Activated T-cell treated with anti-CD3 and anti-CD28 coated beads, Interleukin-2, amount 50 U/mL, for 4 hours (primary cell): ENCODE measurements around the gene CFAP20DC. TPM values are rescaled to one million over a fixed set of nuclear protein-coding genes. Genes with fewer than 3 reads are reported as not detected.

Source experiments
- ATAC-seq, 2 donors: fragments of 200-7000 bp; cut with Tn5 transposase; one replicate each; pipeline ENCODE4 v1.10.0; 2021
- DNase-seq: peaks from one replicate; pipeline ENCODE4 v3.0.0-alpha.2; 2020
- H3K27me3 Mint-ChIP-seq: one replicate; pipeline ENCODE4 v1.8.0; 2021; ENCODE audit warnings: low read depth, mixed read lengths
- H3K36me3 Mint-ChIP-seq: one replicate; pipeline ENCODE4 v1.8.0; 2022; ENCODE audit warnings: mixed read lengths; ENCODE audit not compliant: insufficient read depth
- H3K4me1 Mint-ChIP-seq: one replicate; pipeline ENCODE4 v1.8.0; 2021; ENCODE audit warnings: low read depth, mixed read lengths
- H3K4me3 Mint-ChIP-seq: one replicate; pipeline ENCODE4 v1.8.0; 2021; ENCODE audit warnings: mild to moderate bottlenecking, moderate library complexity, mixed read lengths
- H3K9me3 Mint-ChIP-seq: one replicate; pipeline ENCODE4 v1.8.0; 2021; ENCODE audit warnings: mixed read lengths
- total RNA-seq, 3 donors: library from RNA; stranded (reverse); gene quantifications; one replicate each; pipeline ENCODE4 v1.2.1, GENCODE V29; 2021

The CFAP20DC gene
- total RNA-seq, 3 donors from 2014 or later: 0.16 to 0.38 (median 0.20) TPM

DNA sequence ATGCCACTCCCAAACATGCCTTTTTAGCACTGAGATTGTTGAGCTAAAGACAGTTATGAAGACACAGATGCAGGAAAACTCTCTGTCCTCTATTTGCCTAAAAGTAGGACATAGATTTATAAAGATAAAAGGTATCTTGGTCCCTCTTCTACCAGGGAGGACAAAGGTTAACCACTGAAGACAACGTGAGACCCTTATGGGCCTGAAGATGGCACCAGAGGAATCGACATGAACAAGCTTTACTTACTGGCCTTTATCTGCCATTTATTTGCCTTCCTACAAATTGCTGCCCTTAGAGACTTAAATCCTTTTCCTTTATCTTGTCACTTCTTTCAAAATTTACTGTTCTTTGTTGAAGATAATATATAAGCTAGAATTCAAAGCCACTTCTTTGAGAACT is 273.6 kb downstream of the CFAP20DC start:
- no peak overlapping the region for H3K4me3 Mint-ChIP-seq
- no peaks in the 10 kb centered on the region for H3K4me1 Mint-ChIP-seq
- H3K27me3 Mint-ChIP-seq: no peaks in the 10 kb centered on the region
- DNase-seq: no peak
- H3K36me3 Mint-ChIP-seq: peaks cover 1% of the 10 kb centered on the region
- H3K9me3 Mint-ChIP-seq: peaks cover 28% of the 10 kb centered on the region
- no peak for ATAC-seq

DNA sequence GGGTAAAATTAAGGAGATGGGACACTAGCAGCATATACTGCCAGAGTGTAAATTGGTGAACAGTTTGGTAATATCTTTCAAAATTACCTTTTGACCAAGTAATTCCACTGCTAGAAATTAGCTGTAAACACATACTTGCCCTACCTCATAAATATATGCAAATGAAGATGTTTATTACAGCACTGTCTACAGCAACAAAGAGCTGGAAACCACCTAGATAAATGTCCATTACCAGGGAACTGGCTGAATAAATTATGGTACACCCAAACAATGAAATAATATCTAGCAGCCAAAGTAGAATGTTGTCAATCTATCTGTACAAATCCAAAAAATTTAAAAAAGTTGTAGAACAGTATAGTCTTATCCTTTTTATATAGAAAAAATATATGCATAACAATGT is 277.4 kb downstream of the CFAP20DC start:
- DNase-seq (no peak), ATAC-seq (no peak)
- peaks cover 12% of the 10 kb centered on the region for H3K9me3 Mint-ChIP-seq
- no peaks in the 10 kb centered on the region for H3K36me3 Mint-ChIP-seq
- no peak overlapping the region for H3K4me3 Mint-ChIP-seq
- peaks cover 6% of the 10 kb centered on the region for H3K27me3 Mint-ChIP-seq
- no peaks in the 10 kb centered on the region for H3K4me1 Mint-ChIP-seq

DNA sequence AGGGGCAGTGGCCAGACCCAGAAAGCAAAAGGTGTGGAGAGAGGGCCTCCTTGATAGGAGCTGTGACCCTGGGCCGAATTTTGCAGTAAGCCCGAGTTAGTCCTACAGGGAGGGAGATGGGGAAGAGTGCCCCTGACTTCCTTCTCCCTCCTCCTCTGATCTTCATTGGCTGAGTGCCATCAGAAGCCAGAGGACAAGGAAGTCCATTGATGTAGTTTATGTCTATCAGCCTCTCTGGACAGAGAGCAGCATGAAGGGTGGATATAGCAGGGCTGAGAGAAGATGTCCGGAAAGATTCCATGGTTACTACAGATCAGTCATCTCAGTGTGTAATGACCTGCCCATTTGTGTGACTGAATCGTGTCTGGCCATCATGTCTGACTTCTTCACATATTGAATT is 280.8 kb downstream of the CFAP20DC start:
- peaks cover 6% of the 10 kb centered on the region for H3K27me3 Mint-ChIP-seq
- H3K36me3 Mint-ChIP-seq: no peaks in the 10 kb centered on the region
- peaks cover 9% of the 10 kb centered on the region for H3K9me3 Mint-ChIP-seq
- H3K4me1 Mint-ChIP-seq: no peaks in the 10 kb centered on the region
- DNase-seq: no peak
- no peak overlapping the region for H3K4me3 Mint-ChIP-seq
- ATAC-seq: no peak

DNA sequence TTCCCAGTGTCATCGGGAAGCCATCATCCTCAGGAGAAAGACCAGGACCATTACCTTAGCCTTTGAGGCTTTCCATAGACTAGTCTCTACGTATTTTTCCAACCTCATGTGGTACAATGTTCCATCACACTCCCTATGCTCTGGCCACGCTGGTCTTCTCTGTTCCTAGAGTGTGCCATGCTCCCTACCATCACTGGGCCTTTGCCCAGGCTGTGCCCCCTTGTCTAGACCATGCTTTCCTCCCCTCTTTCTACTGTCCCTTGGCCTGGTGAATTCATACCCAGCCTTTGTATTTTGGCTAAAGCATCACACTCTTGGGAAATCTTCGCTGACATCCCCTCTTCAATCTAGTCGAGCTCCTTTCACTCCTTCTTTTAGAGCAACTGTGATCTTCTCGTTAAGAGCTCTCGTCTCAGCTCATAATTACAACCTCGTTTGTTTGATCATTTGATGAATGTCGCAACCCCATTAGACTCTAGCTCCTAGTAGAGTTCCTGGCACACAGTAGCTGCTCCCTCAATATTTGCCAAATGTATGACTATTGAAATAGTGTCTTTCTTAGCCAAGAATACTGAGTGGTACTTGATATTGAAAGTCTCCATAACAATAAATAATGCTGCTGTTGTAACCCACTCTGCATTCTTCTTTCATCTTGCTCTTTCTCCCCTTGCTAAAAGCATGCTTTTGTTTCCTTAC is 283.1 kb downstream of the CFAP20DC start:
- ATAC-seq (no peak), DNase-seq (no peak)
- Mint-ChIP-seq H3K27me3 (peaks cover 6% of the 10 kb centered on the region), H3K4me1 (no peaks in the 10 kb centered on the region), H3K9me3 (peaks cover 9% of the 10 kb centered on the region), H3K36me3 (no peaks in the 10 kb centered on the region), H3K4me3 (no peak overlapping the region)

DNA sequence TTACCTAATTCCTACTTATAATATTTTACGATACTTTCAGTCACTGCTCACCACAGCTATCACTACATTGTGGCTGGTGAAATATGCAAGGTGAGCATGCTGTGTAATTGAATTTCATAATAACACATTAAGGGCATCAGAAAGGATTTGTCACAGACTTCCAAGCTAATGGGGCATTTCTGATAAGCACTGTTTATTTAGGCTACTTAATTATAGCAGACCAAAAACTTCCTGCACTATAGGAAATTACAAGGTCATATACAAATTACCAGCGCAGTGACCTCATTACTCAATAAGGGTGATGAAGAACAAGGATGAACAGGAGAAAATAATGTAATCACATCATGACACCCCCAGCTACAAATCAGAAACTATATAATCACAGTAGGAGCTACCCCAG is 294.7 kb downstream of the CFAP20DC start:
- no peaks in the 10 kb centered on the region for H3K4me1 Mint-ChIP-seq
- no peaks in the 10 kb centered on the region for H3K9me3 Mint-ChIP-seq
- DNase-seq (no peak), ATAC-seq (no peak)
- H3K27me3 Mint-ChIP-seq: no peaks in the 10 kb centered on the region
- no peak overlapping the region for H3K4me3 Mint-ChIP-seq
- no peaks in the 10 kb centered on the region for H3K36me3 Mint-ChIP-seq

DNA sequence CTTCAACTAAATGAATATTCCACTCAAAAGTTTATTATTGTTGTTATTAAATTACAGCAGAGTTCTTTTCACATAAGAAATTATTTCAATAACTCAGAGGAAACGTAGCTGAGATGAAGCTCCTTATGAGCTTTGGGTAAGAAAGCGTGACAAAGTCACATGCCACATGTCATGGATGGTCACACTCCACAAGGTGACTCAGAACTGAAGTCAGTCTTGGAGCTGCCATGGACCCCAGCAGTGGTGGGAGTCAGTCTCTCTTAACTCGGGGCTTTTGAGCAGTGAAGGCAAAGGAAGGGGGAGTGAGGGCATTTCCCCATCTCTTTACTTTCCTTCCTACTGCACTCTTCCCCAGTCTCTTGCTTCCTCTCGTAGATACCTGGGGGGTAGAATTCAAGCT is 295.8 kb downstream of the CFAP20DC start:
- no peak for ATAC-seq
- Mint-ChIP-seq H3K27me3 (no peaks in the 10 kb centered on the region), H3K36me3 (no peaks in the 10 kb centered on the region), H3K4me3 (no peak overlapping the region), H3K9me3 (no peaks in the 10 kb centered on the region), H3K4me1 (no peaks in the 10 kb centered on the region)
- no peak for DNase-seq

DNA sequence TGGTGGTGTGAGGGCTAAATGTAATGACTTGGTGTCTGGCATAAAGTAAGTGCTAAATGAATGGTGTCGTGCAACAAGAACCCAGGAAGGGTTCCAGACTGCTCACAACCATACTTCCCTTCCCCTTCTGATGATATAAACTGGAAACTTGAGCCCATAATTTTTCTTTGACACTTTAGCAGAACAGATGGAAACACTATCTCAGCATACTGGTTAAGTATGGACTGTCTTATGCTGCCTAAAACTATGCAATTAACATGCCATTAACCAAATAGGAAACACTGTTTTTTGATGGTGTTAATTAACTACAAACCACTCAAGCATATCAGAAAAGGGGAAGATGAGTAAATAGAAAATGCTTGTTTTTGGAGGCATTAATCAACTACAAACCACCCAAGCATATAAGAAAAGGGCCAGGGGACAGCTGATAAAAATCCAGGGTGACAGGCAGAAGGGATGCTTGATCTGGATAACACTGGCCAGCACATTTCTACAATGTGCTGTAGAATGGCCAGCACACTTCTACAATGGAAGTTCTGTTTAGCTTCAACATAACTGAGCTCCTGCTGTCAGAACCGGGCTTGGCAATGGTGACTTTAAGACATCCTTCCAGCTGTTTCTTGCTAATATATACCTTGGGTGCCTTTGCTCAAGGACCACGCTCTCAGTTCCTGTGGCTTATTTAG is 297.8 kb downstream of the CFAP20DC start:
- Mint-ChIP-seq H3K9me3 (no peaks in the 10 kb centered on the region), H3K4me3 (no peak overlapping the region), H3K4me1 (no peaks in the 10 kb centered on the region), H3K27me3 (no peaks in the 10 kb centered on the region), H3K36me3 (no peaks in the 10 kb centered on the region)
- no peak for ATAC-seq
- no peak for DNase-seq

DNA sequence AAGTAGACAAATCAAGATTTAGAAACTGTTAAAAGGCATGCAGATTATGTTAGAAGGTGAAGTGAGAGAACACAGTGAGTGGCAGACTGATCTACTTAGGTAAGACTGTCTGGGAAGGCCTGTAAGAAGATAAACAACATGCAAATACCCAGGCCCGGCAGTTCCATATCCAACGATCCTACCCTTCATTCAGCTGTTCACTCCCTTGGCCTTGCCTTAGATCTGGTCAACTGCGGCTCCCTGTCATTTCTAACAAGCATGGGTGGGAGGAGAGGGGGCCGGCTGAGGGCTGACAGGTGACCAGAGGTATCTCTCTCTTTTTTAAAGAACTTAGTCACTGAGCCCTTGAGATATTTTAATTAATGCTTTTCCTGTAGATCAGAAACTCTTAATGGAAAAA is 298.6 kb downstream of the CFAP20DC start:
- no peaks in the 10 kb centered on the region for H3K36me3 Mint-ChIP-seq
- DNase-seq (no peak), ATAC-seq (no peak)
- no peaks in the 10 kb centered on the region for H3K27me3 Mint-ChIP-seq
- H3K9me3 Mint-ChIP-seq: no peaks in the 10 kb centered on the region
- no peaks in the 10 kb centered on the region for H3K4me1 Mint-ChIP-seq
- H3K4me3 Mint-ChIP-seq: no peak overlapping the region

DNA sequence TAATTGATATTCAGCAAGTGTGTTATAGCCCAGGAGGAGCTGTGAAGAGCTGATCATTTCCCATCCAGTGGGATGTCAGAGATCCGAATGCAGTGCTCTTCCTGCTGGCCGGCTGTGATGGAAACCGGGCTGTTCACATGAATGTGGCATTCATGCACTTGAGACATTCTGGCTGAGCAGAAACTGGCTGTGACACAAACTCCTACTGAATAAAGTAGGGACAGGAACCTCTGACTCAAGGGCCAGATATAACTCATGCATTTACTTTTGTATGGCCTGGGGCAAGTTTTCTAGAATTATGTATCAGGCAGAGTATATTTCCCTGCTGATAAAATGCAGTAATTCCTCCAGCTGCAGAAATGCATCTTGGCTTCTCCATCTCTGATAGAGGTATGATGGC is 299.9 kb downstream of the CFAP20DC start:
- DNase-seq: no peak
- H3K4me3 Mint-ChIP-seq: no peak overlapping the region
- no peaks in the 10 kb centered on the region for H3K27me3 Mint-ChIP-seq
- no peaks in the 10 kb centered on the region for H3K9me3 Mint-ChIP-seq
- H3K36me3 Mint-ChIP-seq: no peaks in the 10 kb centered on the region
- no peak for ATAC-seq
- H3K4me1 Mint-ChIP-seq: no peaks in the 10 kb centered on the region

DNA sequence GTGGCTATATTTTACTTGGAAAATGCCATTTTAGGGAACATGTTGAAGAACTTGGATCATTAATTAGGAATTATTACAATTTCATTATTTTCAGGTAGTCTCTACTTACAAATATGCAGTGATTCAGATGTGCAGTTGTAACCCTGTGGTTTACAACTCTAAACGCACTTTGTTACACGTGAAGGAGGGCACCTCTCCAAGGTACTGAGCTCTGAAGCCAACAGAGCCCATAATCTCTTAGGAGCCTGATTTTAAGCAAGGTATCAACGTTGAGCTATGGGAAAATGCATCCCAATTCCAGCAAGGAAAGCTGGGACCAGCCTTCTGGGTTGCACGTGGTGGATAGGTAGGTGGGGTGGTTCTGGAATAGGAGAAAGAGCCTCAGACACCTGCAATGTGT is 301.8 kb downstream of the CFAP20DC start:
- DNase-seq (no peak), ATAC-seq (no peak)
- Mint-ChIP-seq H3K36me3 (no peaks in the 10 kb centered on the region), H3K4me1 (no peaks in the 10 kb centered on the region), H3K27me3 (no peaks in the 10 kb centered on the region), H3K4me3 (no peak overlapping the region), H3K9me3 (no peaks in the 10 kb centered on the region)

DNA sequence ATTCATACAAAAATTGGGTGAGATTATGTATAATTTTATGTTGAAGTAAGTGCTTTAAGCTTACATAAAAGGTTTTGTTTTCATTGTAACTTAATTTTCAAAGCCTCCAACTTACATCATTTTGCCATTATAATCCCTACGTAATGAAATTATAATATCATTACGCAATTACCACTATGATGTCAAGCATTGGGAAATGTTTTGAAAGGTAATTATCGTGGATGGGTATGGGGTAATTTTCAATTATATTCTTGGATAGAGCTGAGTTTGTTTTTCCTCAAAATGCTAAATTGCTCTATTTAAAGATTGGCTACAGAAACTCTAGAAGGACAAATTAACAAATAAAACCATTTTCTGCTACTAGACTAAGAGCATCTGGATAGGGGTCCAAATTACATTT is 303.1 kb downstream of the CFAP20DC start:
- DNase-seq: no peak
- H3K27me3 Mint-ChIP-seq: peaks cover 6% of the 10 kb centered on the region
- no peak overlapping the region for H3K4me3 Mint-ChIP-seq
- no peaks in the 10 kb centered on the region for H3K36me3 Mint-ChIP-seq
- no peaks in the 10 kb centered on the region for H3K9me3 Mint-ChIP-seq
- no peak for ATAC-seq
- H3K4me1 Mint-ChIP-seq: no peaks in the 10 kb centered on the region

DNA sequence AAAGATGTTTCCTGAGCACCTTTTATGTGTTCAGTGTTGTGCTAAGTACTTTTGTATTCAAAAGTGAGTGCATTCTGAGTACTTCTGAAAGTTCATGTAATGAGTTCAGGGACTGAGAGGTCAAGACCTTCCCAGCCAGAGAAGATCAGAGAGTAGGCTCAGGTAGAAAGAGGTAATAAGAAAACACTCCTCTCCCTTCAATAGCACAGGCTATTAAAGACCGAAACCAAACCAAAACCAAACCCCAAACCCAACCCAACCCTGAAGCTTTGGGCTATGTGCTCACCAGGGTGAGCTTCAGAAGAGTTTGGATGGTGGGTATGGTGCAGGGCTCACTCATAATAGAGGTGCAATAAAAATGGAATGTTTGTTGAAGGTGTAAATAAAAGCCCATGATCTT is 306.5 kb downstream of the CFAP20DC start:
- H3K4me1 Mint-ChIP-seq: no peaks in the 10 kb centered on the region
- ATAC-seq (no peak), DNase-seq (no peak)
- H3K9me3 Mint-ChIP-seq: no peaks in the 10 kb centered on the region
- H3K27me3 Mint-ChIP-seq: peaks cover 8% of the 10 kb centered on the region
- H3K4me3 Mint-ChIP-seq: no peak overlapping the region
- H3K36me3 Mint-ChIP-seq: no peaks in the 10 kb centered on the region

DNA sequence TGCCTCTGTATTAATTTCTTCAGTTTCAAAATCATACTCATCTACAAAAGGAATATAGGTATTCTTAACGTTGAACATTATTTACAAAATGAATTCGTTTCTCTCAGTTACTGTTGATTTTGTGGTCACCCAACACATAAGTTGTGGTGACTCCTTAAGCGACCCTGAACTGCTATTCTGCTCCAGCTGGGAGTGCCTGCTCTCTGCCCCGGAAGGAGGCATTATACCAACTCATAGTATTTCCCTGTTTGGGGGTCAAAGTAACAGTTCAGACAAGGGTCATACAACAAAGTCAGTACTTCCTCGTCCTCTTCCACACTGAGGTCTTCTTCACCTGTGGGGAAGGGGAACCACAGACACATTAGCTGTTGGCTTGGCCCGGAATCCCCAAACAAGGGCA is 307.6 kb downstream of the CFAP20DC start:
- Mint-ChIP-seq H3K9me3 (peaks cover under 1% of the 10 kb centered on the region), H3K36me3 (no peaks in the 10 kb centered on the region), H3K27me3 (peaks cover 8% of the 10 kb centered on the region), H3K4me1 (no peaks in the 10 kb centered on the region), H3K4me3 (no peak overlapping the region)
- ATAC-seq (no peak), DNase-seq (no peak)

DNA sequence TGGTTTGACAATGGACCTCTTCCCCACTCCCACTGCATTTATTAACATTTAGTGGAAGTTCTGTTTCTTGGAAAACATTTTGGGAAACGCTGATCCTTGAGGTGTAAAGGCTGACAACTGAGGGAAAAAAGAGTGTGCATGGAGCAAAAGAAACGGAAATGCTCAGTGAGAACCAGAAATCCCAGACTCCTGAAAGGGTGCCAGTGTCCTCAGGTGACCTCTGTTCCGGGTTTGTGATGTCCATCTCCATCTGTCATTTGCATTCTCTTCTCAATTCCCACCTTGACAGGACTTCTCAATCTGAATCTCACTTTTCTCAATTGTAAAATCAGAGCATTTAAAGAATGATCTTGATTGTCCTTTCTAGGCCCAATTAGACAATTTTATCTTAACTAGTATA is 312.2 kb downstream of the CFAP20DC start:
- Mint-ChIP-seq H3K4me3 (no peak overlapping the region), H3K4me1 (no peaks in the 10 kb centered on the region), H3K9me3 (peaks cover 3% of the 10 kb centered on the region), H3K36me3 (no peaks in the 10 kb centered on the region), H3K27me3 (peaks cover 13% of the 10 kb centered on the region)
- ATAC-seq (no peak), DNase-seq (no peak)

DNA sequence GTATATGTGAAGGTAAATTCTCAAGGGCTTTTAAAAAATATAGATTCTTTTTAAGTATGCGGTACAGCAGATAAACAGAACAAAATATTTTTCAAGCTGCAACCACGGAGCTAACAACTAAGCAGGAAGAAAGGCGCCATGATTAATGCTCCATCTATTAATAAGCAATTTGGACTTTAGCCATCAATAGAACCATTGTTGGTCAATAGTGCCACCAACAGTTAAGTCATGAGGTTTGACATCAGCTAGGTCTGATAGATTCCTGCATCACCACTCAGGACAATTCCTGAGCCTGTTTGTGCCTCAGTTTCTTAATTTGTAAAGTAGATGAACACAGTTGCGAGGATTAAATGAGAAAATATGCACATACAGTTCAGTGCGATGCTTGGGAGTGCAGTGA is 318.2 kb downstream of the CFAP20DC start:
- no peaks in the 10 kb centered on the region for H3K4me1 Mint-ChIP-seq
- DNase-seq (no peak), ATAC-seq (no peak)
- no peaks in the 10 kb centered on the region for H3K36me3 Mint-ChIP-seq
- no peaks in the 10 kb centered on the region for H3K9me3 Mint-ChIP-seq
- peaks cover 2% of the 10 kb centered on the region for H3K27me3 Mint-ChIP-seq
- H3K4me3 Mint-ChIP-seq: no peak overlapping the region
